HS-5 (cell line): ENCODE results near the gene PDCL2.
A peak's percentile ranks its signal among the peaks of the same experiment; 100 is the strongest.
"Not testable (repeated sequence)": the region's sequence is repeated elsewhere in the genome, so short reads cannot be mapped to it uniquely, and the experiment has no call there.

Experiments
- DNase-seq: peaks from one replicate; pipeline ENCODE4 v3.0.0-alpha.2; 2012; ENCODE audit warnings: low read depth

Gene PDCL2, protein sequence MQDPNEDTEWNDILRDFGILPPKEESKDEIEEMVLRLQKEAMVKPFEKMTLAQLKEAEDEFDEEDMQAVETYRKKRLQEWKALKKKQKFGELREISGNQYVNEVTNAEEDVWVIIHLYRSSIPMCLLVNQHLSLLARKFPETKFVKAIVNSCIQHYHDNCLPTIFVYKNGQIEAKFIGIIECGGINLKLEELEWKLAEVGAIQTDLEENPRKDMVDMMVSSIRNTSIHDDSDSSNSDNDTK

DNA sequence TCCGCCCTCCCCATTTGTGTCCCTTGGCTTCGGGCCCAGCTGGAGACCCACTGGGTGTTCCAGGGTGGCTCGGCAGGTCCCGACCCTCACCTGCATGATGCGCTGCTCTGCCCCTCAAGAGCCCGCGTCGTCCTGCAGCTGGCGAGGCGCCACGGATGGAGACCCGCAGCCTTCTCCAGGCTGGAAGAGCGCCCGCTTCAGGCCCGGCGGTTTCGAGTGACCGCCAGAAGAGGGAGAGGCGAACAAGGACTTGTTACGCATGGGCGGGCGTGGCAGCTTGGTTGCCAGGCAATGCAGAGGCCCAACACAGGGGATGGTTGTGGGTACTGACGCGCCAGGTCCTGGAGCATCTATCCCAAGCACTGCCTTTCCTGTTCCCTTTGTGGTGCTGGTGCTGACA lies at the start of gene PDCL2:
Gene PDCL2, minus strand, starts transcription at position 232 of the 400 bp plus-strand sequence. Its CDS starts 136 bp downstream, at position 96.
- DNase-seq = no peak

DNA sequence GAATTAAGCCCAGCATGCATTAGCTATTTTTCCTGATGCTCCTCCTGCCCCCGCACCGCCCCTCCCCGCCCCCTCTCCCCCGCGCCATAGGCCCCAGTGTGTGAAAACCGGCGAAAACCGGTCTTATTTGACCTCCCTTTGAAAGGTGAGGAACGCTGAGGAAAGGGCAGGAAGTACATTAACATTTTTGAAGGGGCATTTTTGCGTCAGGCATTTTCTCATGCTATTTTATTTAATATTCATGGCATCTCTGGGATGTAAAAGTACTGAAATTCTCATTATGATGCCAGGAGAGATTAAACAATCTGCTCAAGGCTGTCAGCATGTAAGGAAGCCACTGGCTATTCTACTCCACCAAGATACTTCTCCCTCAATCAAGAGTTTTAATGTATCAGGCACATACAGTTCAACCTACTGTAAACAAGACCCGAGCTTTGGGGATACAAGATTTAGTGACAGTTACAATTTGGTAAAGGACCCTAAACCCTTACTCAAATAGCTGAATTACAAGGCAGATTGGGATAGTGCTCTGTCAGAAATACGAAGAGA lies 45.3 kb upstream of the PDCL2 start:
- DNase-seq = no peak

DNA sequence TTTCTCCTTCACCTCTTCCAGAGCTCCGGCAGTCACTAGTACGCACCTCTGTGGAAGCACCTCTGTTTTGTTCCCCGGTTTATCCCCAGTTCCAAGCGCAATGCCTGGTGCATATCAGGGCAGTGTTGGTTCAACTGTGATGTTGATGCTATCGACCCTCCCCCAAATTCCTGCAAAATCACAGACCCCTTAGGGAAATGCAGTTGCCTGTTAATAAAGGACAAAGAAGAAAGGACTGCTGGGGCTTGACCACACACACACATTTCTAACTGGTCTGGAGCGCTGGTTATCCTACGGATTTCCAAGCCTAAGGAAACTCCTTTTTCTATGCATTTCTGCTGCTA lies 44.6 kb upstream of the PDCL2 start:
- DNase-seq = no peak

DNA sequence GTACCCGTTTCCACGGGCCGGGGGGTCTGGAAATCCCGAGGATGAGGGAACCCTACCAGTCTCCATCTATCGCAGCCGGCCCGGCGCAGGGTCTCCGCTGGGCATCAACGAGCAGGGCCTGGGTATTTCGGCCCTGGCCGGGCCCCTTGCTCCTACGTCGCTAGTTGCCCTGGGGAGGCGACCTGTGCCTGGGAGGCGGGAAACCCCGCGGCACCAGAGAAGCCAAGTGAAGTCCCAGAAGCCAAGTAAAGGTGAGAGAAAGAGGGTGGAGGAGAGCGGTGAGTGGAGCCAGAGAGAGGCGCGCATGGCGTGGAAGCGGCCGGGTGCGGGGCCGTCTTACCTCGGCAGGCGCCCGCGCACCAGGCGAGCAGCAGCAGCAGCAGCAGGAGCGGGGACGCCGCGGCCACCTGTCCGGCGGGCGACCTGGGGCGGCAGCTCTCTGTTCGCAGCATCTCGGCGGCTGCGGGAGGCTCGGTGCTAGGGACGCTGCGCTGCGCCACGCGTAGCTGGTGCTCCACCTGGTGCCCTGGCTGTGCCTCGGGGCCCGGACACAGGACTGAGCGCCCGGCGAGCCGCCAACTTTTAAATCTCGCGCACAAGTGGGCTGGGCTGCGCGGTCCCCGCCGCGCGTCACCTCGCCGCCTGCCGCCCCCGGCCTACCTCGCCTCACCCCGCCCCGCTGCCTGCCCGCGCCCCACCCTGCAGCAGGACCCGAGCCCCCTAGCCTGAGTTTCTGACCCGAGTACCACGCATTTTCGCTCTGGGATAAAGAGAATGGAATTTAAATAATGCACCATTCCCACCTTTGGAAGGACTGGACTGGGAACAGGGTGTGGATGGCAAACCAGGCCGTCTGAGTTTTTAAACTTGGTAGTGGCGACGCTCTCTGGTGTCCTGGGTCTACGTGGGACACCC lies 44.0 kb upstream of the PDCL2 start, which contains the start of gene NMU:
Gene NMU, minus strand, starts transcription at position 558 of the 915 bp plus-strand sequence. Its CDS starts 106 bp downstream, at position 452.
- no peak for DNase-seq

DNA sequence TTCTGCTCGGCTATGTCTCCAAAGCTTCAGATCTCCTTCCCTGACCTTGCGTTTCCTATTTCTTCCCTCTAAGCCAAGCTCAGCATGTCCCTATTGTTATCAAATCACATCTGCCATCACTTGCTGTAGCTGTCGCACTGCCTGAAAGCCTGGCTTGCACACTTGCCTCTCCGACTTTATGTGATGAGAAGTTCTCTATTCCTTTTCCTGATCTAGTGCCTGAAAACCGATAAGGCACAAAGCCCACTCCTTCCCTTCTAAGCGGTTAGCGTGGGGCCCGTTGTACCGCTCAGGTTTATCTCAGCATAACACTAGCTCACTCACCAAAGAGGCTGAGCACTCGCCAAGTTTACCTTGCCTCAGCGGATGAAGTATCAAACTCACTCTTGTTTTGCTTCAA lies 43.2 kb upstream of the PDCL2 start:
- no peak for DNase-seq

DNA sequence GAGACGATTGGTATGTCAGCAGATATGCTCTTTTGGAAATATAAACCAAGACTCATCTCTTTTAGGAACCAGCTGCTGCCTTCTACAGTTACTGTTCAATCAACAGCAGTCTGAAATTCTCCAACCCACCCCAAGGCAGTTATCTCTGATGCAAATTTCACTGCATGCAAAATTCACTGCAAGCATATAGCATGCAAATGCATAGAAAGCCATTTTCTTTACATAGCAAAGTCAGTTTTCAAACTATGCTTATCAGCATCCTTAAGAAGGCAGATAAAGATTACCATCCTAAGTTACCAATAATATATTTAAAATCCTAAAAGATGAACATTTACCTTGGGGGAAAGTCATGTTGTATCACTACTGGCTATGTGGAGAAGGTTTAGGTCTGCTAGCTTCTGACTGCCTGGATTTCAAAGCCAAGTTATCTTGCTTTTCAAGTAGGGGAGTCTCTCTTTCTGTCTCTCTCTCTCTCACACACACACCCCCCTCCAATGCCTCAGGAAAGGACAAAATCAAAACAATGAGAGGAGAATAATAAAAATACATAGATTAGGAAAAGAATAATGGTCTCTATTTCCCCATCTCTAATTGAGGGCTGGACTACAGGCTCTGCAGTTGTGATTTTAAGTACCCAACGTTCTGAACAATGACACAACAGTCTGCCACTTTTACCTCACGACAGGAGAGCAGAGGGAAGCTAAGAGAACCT lies 42.5 kb upstream of the PDCL2 start:
- DNase-seq = no peak

DNA sequence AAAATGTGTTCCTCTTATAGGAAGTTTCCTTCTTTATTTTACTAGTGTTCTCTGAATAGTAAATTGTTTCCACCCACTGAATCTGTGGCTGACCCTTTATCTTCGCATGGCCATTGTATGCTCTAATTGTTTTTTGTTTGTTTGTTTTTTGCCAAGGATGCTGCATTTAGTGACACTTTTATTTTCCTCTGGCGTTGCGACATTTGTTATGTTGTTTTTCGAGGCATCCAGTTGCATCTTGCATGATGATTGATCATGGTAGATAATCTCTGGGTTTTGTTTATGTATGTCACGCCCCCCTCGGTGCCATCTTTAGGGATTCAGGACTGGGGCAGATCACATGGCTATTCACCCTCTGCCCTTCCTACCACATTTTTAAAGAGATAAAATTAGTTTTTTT lies 41.9 kb upstream of the PDCL2 start:
- DNase-seq = no peak

DNA sequence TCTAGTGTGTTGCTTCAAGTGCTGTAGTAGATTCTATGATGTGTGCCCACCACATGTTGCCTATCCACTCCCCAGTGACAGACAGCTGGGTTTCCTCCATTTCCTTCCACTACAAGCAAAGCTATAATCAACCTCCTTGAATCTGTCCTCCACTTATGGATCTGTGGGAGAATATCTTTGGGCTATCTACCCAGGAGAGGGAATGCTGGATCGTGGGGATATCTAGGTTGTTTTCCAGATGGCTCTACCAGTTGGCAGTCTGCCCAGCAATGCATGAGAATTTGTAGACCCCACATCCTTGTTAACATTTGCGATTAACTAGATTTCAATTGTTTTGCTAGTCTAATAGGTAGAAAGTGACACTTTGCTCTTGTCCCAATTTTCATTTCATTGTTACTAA lies 33.8 kb upstream of the PDCL2 start:
- no peak for DNase-seq

DNA sequence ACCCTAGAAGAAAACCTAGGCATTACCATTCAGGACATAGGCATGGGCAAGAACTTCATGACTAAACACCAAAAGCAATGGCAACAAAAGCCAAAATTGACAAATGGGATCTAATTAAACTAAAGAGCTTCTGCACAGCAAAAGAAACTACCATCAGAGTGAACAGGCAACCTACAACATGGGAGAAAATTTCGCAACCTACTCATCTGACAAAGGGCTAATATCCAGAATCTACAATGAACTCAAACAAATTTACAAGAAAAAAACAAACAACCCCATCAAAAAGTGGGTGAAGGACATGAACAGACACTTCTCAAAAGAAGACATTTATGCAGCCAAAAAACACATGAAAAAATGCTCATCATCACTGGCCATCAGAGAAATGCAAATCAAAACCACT lies 32.0 kb upstream of the PDCL2 start:
- not testable (repeated sequence) for DNase-seq

DNA sequence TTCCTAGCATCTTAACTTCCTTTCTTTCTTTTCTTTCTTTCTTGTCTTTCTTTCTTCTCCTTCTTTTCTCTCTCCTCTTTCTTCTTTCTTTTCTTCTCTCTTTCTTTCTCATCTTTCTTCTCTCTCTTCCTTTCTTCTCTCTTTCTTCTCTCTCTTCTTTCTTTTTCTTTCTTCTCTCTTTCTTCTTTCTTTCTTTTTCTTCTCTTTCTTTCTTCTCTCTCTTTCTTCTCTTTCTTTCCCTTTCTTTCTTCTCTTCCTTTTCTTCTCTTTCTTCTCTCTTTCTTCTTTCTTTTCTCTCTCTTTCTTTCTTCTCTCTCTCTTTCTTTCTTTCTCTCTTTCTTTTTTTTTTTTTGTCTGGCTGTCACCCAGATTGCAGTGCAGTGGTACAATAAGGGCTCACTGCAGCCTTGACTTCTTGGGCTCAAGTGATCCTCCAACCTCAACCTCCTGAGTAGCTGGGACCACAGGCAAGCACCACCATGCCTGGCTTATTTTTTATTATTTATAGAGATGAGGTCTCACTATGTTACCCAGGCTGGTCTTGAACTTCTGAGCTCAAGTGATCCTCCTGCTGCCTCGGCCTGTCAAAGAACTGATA lies 26.6 kb upstream of the PDCL2 start:
- DNase-seq = no peak

DNA sequence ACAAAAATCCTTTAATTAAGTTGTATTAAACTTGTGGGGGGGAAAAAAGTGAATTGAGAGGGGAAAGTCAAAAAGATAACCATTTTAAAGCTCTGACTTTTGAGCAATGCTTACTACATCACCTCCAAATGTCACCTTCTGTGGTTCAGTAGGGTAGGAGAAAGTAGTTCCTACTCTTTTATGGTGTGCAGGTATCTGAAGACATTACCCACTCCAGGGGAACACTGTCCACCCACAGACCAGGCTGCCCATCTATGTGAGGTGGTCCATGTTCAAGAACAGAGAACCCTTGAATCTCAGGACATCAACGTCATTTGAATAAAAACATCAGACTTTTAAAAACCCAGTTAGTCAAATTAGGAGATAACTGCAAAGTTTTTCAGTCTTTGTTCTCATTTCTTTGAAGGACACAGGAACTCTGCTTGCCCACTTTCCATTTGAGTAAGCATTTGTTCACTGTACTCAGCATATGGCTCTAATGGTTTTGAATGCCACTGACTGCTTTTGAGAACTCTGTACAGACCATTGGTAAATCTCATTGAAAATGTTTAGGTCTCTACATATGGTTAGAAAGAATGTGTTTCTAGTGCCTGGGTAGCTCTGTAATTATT lies 25.6 kb upstream of the PDCL2 start:
- no peak for DNase-seq

DNA sequence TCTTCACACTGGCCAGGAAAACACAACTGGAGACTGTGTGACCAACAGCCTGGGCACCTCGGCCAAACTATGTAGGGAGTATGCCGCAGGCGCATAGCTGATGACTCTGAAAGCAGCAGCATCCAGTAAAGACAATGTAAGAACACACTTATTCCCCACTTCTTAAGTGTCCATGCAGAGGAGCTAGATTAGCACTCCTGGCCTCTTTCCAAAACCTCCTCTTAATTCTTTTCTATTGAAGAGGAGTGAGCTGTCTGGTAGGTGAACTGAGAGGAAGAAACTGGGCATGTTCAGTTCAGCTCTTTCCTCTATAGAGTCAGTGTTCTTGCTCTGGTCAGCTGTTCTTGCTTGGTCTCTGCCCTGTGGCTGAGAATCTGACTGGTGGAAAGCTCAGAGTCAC lies 23.0 kb upstream of the PDCL2 start:
- no peak for DNase-seq

DNA sequence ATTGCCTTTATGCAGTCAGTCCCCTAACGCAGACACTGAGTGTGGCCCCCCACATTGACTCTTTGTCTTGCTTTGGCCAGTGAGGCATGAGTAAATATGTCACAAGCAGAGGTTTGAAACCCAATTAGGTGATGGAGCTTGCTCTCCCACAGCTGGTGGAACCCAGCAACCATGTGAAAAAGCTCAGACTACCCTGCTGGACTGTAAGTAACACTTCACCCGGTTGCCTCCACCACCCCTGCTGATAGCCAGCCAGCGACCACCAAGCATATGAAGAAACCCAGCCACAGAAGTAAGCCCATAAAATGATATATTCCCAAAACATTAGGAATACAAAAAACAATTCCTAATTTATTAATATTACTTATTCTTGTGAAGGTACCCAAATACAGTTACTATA lies 21.6 kb upstream of the PDCL2 start:
- DNase-seq = no peak

DNA sequence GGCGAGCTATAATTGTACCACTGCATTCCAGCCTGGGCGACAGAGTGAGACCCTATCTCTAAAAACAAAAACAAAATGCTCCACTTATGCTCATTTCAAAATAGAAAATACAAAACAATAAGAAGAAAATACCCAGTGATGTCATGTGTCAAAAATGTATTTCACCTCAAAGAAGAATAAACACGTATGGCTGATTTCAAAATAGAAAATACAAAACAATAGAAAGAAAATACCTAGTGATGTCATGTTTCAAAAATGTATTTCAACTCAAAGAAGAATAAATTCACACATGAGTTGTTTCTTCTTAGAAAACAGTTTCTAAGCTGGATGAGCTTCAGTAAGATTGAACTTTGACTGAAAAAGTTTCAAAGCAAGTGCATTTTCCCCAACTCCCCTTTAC lies 20.3 kb upstream of the PDCL2 start:
- no peak for DNase-seq

DNA sequence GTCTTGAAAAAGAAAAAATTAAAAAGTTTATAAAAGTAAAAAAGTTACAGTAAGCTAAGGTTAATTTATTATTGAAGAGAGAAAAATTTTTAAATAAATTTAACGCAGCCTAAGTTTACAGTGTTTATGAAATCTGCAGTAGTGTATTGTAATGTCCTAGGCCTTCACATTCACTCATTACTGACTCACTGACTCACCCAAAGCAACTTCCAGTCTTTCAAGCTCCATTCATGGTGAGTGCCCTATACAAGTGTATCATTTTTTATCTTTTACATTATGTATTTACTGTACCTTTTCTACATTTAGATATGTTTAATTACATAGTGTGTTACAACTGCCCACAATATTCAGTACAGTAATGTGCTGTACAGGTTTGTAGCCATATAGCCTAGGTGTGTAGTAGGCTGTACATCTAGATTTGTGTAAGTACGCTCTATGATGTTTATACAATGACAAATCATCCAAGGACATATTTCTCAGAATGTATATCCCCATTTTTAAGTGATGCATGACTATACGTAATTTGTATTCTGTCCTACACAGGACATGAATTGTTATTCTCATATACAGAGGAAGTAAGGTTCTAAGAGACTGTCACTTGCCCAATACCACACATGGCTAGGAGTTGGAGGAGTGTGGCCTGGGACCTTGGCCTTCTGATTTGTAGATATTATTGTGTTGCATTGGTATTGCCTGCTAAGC lies 19.5 kb upstream of the PDCL2 start:
- DNase-seq = no peak

DNA sequence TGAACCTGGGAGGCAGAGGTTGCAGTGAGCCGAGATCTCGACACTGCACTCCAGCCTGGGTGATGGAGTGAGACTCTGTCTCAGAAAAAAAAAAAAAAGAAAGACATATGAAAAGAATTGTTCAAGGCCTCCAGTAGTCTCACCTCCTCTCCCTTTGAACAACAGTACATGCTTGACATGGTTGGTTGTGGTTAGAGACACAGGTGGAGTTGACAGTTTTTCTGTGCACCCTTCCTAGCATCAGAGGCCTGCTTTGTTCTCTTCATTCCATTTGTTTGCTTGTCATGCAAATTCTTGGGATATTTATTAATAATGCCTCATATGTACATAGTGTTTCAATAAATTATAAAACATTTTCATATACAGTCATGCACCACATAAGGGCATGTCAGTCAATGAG lies 18.3 kb upstream of the PDCL2 start:
- DNase-seq = no peak

DNA sequence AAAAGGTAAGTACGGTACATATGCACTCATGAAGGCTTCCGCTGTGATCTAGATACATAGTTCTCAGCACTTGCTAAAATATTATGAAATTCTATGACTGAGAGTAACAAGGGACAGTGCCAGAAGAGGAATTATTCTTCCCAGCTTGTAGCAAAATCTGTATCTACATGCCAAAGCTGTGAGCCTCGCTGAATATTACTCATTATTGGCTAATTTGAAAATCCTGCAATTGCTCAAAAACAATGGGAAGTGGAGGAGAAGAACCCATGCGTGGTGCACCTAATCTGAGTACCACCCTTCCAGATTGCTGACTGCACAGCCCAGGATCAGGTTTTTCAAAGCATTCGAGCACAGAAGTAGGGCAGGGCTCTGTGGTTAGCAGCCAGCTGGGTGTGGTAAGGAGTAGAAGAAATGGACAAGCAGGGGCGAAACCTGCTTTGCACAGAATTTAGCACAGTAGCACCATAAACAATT lies 17.4 kb upstream of the PDCL2 start:
- peak; percentile 74 for DNase-seq

DNA sequence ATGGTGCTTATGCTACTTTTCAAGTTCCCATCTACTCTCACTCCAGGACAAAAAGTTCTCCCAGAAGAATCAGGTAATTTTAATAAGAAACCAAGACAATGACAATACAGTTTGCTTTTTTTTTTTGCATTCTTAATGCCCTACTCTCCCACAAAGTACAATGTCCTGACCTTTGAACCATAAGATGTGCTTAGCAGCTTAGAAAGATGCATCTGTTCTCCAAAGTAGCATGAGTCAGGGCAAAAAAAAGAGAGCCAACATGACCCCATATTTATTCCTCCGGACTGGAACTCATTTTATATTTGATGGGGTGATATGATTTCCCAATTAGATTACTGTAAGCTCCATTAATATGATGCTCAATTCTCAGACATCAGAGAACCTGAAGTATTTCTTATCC lies 16.5 kb upstream of the PDCL2 start:
- DNase-seq = no peak

DNA sequence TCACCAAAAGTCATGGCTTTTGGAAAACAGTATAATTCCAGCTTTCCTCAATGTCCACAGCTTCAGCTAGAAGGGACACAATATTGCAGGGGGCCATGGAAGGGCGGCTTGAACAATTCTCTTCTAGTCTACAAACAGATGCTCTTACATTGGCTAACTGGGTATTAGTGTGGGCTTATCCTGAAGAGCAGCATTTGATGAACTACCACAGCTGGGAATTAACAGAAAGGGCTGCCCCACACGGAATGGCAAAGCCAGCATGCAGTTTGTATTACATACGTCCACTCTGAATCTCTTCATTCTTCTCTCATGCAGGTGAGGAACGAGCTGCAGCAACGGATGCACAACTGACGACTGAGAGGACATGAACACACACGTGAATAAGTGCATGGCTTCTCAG lies 13.0 kb upstream of the PDCL2 start:
- DNase-seq = no peak

DNA sequence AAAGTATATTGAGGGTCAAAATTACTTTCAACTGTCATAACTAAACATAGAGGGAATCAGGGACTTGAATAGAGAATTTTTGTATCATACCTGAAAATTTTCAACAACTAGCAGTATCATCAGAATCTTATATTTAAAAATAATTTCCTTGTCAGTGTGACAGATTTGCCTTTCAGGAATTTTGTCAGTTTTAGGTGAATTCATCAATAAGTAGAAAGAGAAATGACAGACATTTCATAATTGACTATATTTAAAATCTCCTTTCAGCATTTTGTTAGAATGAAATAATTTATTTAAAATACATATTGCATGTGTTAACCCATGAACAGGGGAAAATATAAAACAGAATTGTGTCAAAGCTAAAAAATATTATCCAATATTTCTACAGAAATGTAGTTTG lies 8.6 kb upstream of the PDCL2 start:
- DNase-seq = no peak

DNA sequence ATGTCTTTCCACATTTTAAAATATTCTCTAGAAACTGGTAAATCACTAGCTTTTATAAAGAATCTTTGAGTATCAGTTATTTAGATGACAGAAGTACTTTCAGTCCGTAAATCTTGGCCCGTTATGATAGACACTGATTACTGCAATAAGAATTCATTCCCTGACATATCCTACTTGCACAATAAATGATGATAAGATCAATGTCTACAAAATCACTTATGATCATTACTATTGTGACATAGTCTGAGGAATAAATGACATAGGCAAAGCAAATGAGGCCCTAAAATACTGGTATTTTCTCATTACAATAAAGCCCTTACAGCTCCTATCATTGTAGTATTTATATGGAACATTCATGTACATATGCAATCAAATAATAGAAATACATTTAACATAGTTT lies 6.6 kb upstream of the PDCL2 start:
- DNase-seq = no peak
